Measurements from ENCODE around the gene RAB4A. TPM values are rescaled to one million over a fixed set of nuclear protein-coding genes. Genes with fewer than 3 reads are reported as not detected.

RAB4A gene
- total RNA-seq, 4 donors from 2014 or later = 31.5 to 49.2 (median 39.9) TPM

- H3K9me3 ChIP-seq = no peaks in the 10 kb centered on the region
- DNase-seq = no peak
- H3K27ac ChIP-seq = no peak overlapping the region
- intact Hi-C loops (cut with DNase I; ENCODE audit: low total_unique reads) = no loop called here
- TF ChIP-seq CTCF (IDR thresholded peaks at IDR 0.05) (no peak), POLR2A (IDR thresholded peaks at IDR 0.05) (no peak)
- H3K4me1 ChIP-seq = no peaks in the 10 kb centered on the region
- H3K4me3 ChIP-seq = no peak overlapping the region
- no peaks in the 10 kb centered on the region for H3K36me3 ChIP-seq
- no peaks in the 10 kb centered on the region for H3K27me3 ChIP-seq
Observed at GRCh38 chr1:229334269-229334668, 63.4 kb downstream of the RAB4A start.

DNA sequence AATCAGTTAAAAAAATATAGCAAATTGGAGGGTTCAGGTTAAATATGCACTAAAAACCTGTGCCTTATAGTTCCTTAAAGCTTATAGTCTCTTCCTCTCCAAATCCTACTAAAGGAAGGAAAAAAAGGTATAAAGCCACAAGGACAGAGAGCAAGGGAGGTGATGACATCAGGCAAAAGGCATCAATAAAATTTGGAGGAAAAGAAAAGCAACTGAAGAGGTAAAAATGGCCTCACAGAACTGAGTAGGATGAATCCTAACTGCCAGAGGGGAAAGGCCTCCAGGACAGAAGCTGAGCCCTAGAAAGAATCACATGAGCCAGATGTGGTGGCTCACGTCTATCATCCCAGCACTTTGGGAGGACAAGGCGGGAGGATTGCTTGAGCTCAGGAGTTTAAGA lies 63.8 kb downstream of the RAB4A start:
- intact Hi-C loops (cut with DNase I; ENCODE audit: low total_unique reads) = no loop called here
- Histone ChIP-seq H3K9me3 (no peaks in the 10 kb centered on the region), H3K36me3 (no peaks in the 10 kb centered on the region), H3K27ac (no peak overlapping the region), H3K4me3 (no peak overlapping the region), H3K27me3 (no peaks in the 10 kb centered on the region), H3K4me1 (no peaks in the 10 kb centered on the region)
- TF ChIP-seq CTCF (IDR thresholded peaks at IDR 0.05) = no peak
- no peak for TF ChIP-seq POLR2A (IDR thresholded peaks at IDR 0.05)
- no peak for DNase-seq

DNA sequence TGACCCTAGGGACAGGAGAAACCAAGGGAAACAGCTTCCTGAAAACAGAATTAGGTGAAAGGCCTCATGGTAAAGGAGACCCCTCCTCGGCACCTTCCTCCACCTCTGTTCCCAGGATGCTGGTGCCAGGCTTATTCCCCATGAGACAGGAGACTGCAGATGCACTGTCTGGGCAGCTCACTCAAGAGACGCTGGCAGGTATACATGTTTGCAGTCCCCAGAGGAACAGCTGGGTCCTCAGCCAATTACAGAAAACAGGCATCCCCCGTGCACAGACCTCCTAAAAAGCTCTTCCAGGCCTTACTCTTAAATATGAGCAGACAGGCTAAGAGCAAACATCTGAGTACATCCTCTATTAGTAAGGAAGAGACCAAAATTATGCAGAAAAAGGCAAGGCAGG lies 65.4 kb downstream of the RAB4A start:
- H3K27ac ChIP-seq = no peak overlapping the region
- no peaks in the 10 kb centered on the region for H3K36me3 ChIP-seq
- TF ChIP-seq POLR2A (IDR thresholded peaks at IDR 0.05) (no peak), CTCF (IDR thresholded peaks at IDR 0.05) (no peak)
- no peaks in the 10 kb centered on the region for H3K9me3 ChIP-seq
- no peaks in the 10 kb centered on the region for H3K27me3 ChIP-seq
- no peaks in the 10 kb centered on the region for H3K4me1 ChIP-seq
- no peak for DNase-seq
- H3K4me3 ChIP-seq = no peak overlapping the region
- intact Hi-C loops (cut with DNase I; ENCODE audit: low total_unique reads) = no loop called here

- TF ChIP-seq POLR2A (IDR thresholded peaks at IDR 0.05) = no peak
- no peak for TF ChIP-seq CTCF (IDR thresholded peaks at IDR 0.05)
- no peaks in the 10 kb centered on the region for H3K27me3 ChIP-seq
- H3K27ac ChIP-seq = no peak overlapping the region
- intact Hi-C loops (cut with DNase I; ENCODE audit: low total_unique reads) = no loop called here
- H3K36me3 ChIP-seq = no peaks in the 10 kb centered on the region
- H3K4me3 ChIP-seq = no peak overlapping the region
- no peaks in the 10 kb centered on the region for H3K9me3 ChIP-seq
- no peak for DNase-seq
- H3K4me1 ChIP-seq = no peaks in the 10 kb centered on the region
Observed at GRCh38 chr1:229339086-229339485, 68.2 kb downstream of the RAB4A start.

- Histone ChIP-seq H3K9me3 (no peaks in the 10 kb centered on the region), H3K4me1 (no peaks in the 10 kb centered on the region), H3K4me3 (no peak overlapping the region), H3K27ac (no peak overlapping the region), H3K27me3 (no peaks in the 10 kb centered on the region), H3K36me3 (no peaks in the 10 kb centered on the region)
- TF ChIP-seq POLR2A (IDR thresholded peaks at IDR 0.05) = no peak
- no peak for TF ChIP-seq CTCF (IDR thresholded peaks at IDR 0.05)
- DNase-seq = no peak
- intact Hi-C loops (cut with DNase I; ENCODE audit: low total_unique reads) = no loop called here
Observed at GRCh38 chr1:229339520-229339919, 68.6 kb downstream of the RAB4A start.

All from uterus (tissue), 4 donors.